HFF-Myc (cell line): ENCODE measurements around the gene CAMTA2.

ENCODE experiments used
- DNase-seq: peaks from one replicate; pipeline ENCODE4 v3.0.0-alpha.2; 2011; ENCODE audit warnings: low read depth; ENCODE audit errors: extremely low read depth
- H3K4me3 ChIP-seq: replicated peaks from 2 replicates; pipeline ENCODE4 v1.5.1; 2011; ENCODE audit warnings: low read depth, mild to moderate bottlenecking, control low read depth, low read length
- CTCF ChIP-seq: IDR thresholded peaks from 2 replicates; pipeline ENCODE4 v1.5.1; 2012; ENCODE audit warnings: mild to moderate bottlenecking, low read depth, low read length, control low read depth; ENCODE audit errors: missing control alignments

CAMTA2 gene

GRCh38 chr17:4938688-4939545 is 48.6 kb downstream of the CAMTA2 start:
- no peak for DNase-seq
- H3K4me3 ChIP-seq, result peak overlapping the region; percentile 99
- no peak for TF ChIP-seq CTCF

- DNase-seq, result no peak
- H3K4me3 ChIP-seq, result peak overlapping the region; percentile 99
- TF ChIP-seq CTCF, result no peak
Observed at GRCh38 chr17:4938069-4938491, 49.4 kb downstream of the CAMTA2 start.

- no peak for TF ChIP-seq CTCF
- H3K4me3 ChIP-seq, result no peak overlapping the region
- DNase-seq, result no peak
Observed at GRCh38 chr17:4937553-4937952, 49.9 kb downstream of the CAMTA2 start.

GRCh38 chr17:4936436-4936835 is 51.0 kb downstream of the CAMTA2 start:
- TF ChIP-seq CTCF, result no peak
- no peak for DNase-seq
- H3K4me3 ChIP-seq, result no peak overlapping the region

- H3K4me3 ChIP-seq, result no peak overlapping the region
- TF ChIP-seq CTCF, result no peak
- no peak for DNase-seq
Observed at GRCh38 chr17:4935650-4936049, 51.8 kb downstream of the CAMTA2 start.

- no peak for DNase-seq
- no peak overlapping the region for H3K4me3 ChIP-seq
- peak; percentile 41 for TF ChIP-seq CTCF
Observed at GRCh38 chr17:4934173-4934979, 53.1 kb downstream of the CAMTA2 start.
